ENCODE measurements around the gene PRTG.
"Not testable (repeated sequence)": the region's sequence is repeated elsewhere in the genome, so short reads cannot be mapped to it uniquely, and the experiment has no call there.

The PRTG gene

GRCh38 chr15:55710286-55710685 lies 32.7 kb downstream of the PRTG start:
- Histone ChIP-seq H3K9me3 (ENCODE audit: control insufficient read depth, low read length) (no peaks in the 10 kb centered on the region), H3K4me1 (ENCODE audit: control insufficient read depth, insufficient read depth, low read length) (no peaks in the 10 kb centered on the region), H3K4me3 (ENCODE audit: low read length) (no peak overlapping the region), H3K36me3 (ENCODE audit: control insufficient read depth, insufficient read depth, low read length) (no peaks in the 10 kb centered on the region), H3K9ac (ENCODE audit: low read length) (no peak overlapping the region), H3K27me3 (ENCODE audit: control insufficient read depth, insufficient read depth, low read length) (no peaks in the 10 kb centered on the region)

- Histone ChIP-seq H3K9ac (ENCODE audit: low read length) (no peak overlapping the region), H3K4me3 (ENCODE audit: low read length) (no peak overlapping the region), H3K9me3 (ENCODE audit: control insufficient read depth, low read length) (no peaks in the 10 kb centered on the region), H3K4me1 (ENCODE audit: control insufficient read depth, insufficient read depth, low read length) (no peaks in the 10 kb centered on the region), H3K36me3 (ENCODE audit: control insufficient read depth, insufficient read depth, low read length) (no peaks in the 10 kb centered on the region), H3K27me3 (ENCODE audit: control insufficient read depth, insufficient read depth, low read length) (no peaks in the 10 kb centered on the region)
Measured at GRCh38 chr15:55709458-55709857, 33.5 kb downstream of the PRTG start.

GRCh38 chr15:55708720-55709119 lies 34.2 kb downstream of the PRTG start:
- Histone ChIP-seq H3K9ac (ENCODE audit: low read length) (no peak overlapping the region), H3K4me3 (ENCODE audit: low read length) (no peak overlapping the region), H3K9me3 (ENCODE audit: control insufficient read depth, low read length) (no peaks in the 10 kb centered on the region), H3K36me3 (ENCODE audit: control insufficient read depth, insufficient read depth, low read length) (no peaks in the 10 kb centered on the region), H3K4me1 (ENCODE audit: control insufficient read depth, insufficient read depth, low read length) (no peaks in the 10 kb centered on the region), H3K27me3 (ENCODE audit: control insufficient read depth, insufficient read depth, low read length) (no peaks in the 10 kb centered on the region)

- no peaks in the 10 kb centered on the region for H3K36me3 ChIP-seq (ENCODE audit: control insufficient read depth, insufficient read depth, low read length)
- H3K9ac ChIP-seq (ENCODE audit: low read length): no peak overlapping the region
- H3K27me3 ChIP-seq (ENCODE audit: control insufficient read depth, insufficient read depth, low read length): no peaks in the 10 kb centered on the region
- no peak overlapping the region for H3K4me3 ChIP-seq (ENCODE audit: low read length)
- no peaks in the 10 kb centered on the region for H3K4me1 ChIP-seq (ENCODE audit: control insufficient read depth, insufficient read depth, low read length)
- H3K9me3 ChIP-seq (ENCODE audit: control insufficient read depth, low read length): no peaks in the 10 kb centered on the region
Measured at GRCh38 chr15:55707951-55708350, 35.0 kb downstream of the PRTG start.

GRCh38 chr15:55707518-55707917 lies 35.4 kb downstream of the PRTG start:
- no peaks in the 10 kb centered on the region for H3K36me3 ChIP-seq (ENCODE audit: control insufficient read depth, insufficient read depth, low read length)
- no peak overlapping the region for H3K9ac ChIP-seq (ENCODE audit: low read length)
- H3K9me3 ChIP-seq (ENCODE audit: control insufficient read depth, low read length): no peaks in the 10 kb centered on the region
- H3K4me3 ChIP-seq (ENCODE audit: low read length): no peak overlapping the region
- H3K27me3 ChIP-seq (ENCODE audit: control insufficient read depth, insufficient read depth, low read length): no peaks in the 10 kb centered on the region
- no peaks in the 10 kb centered on the region for H3K4me1 ChIP-seq (ENCODE audit: control insufficient read depth, insufficient read depth, low read length)

- Histone ChIP-seq H3K4me1 (ENCODE audit: control insufficient read depth, insufficient read depth, low read length) (no peaks in the 10 kb centered on the region), H3K36me3 (ENCODE audit: control insufficient read depth, insufficient read depth, low read length) (no peaks in the 10 kb centered on the region), H3K27me3 (ENCODE audit: control insufficient read depth, insufficient read depth, low read length) (no peaks in the 10 kb centered on the region), H3K9me3 (ENCODE audit: control insufficient read depth, low read length) (no peaks in the 10 kb centered on the region), H3K9ac (ENCODE audit: low read length) (no peak overlapping the region), H3K4me3 (ENCODE audit: low read length) (no peak overlapping the region)
Measured at GRCh38 chr15:55703873-55704301, 39.1 kb downstream of the PRTG start.

GRCh38 chr15:55700876-55701275 lies 42.1 kb downstream of the PRTG start:
- no peaks in the 10 kb centered on the region for H3K9me3 ChIP-seq (ENCODE audit: control insufficient read depth, low read length)
- H3K27me3 ChIP-seq (ENCODE audit: control insufficient read depth, insufficient read depth, low read length): no peaks in the 10 kb centered on the region
- H3K4me3 ChIP-seq (ENCODE audit: low read length): no peak overlapping the region
- H3K36me3 ChIP-seq (ENCODE audit: control insufficient read depth, insufficient read depth, low read length): no peaks in the 10 kb centered on the region
- no peaks in the 10 kb centered on the region for H3K4me1 ChIP-seq (ENCODE audit: control insufficient read depth, insufficient read depth, low read length)
- no peak overlapping the region for H3K9ac ChIP-seq (ENCODE audit: low read length)

GRCh38 chr15:55698653-55699052 lies 44.3 kb downstream of the PRTG start:
- Histone ChIP-seq H3K9ac (ENCODE audit: low read length) (no peak overlapping the region), H3K36me3 (ENCODE audit: control insufficient read depth, insufficient read depth, low read length) (no peaks in the 10 kb centered on the region), H3K27me3 (ENCODE audit: control insufficient read depth, insufficient read depth, low read length) (no peaks in the 10 kb centered on the region), H3K4me3 (ENCODE audit: low read length) (no peak overlapping the region), H3K9me3 (ENCODE audit: control insufficient read depth, low read length) (no peaks in the 10 kb centered on the region), H3K4me1 (ENCODE audit: control insufficient read depth, insufficient read depth, low read length) (no peaks in the 10 kb centered on the region)

GRCh38 chr15:55696221-55696620 lies 46.7 kb downstream of the PRTG start:
- Histone ChIP-seq H3K36me3 (ENCODE audit: control insufficient read depth, insufficient read depth, low read length) (no peaks in the 10 kb centered on the region), H3K9ac (ENCODE audit: low read length) (no peak overlapping the region), H3K27me3 (ENCODE audit: control insufficient read depth, insufficient read depth, low read length) (no peaks in the 10 kb centered on the region), H3K4me1 (ENCODE audit: control insufficient read depth, insufficient read depth, low read length) (no peaks in the 10 kb centered on the region), H3K4me3 (ENCODE audit: low read length) (no peak overlapping the region), H3K9me3 (ENCODE audit: control insufficient read depth, low read length) (no peaks in the 10 kb centered on the region)

GRCh38 chr15:55695432-55695831 lies 47.5 kb downstream of the PRTG start:
- no peaks in the 10 kb centered on the region for H3K36me3 ChIP-seq (ENCODE audit: control insufficient read depth, insufficient read depth, low read length)
- H3K27me3 ChIP-seq (ENCODE audit: control insufficient read depth, insufficient read depth, low read length): no peaks in the 10 kb centered on the region
- H3K9me3 ChIP-seq (ENCODE audit: control insufficient read depth, low read length): no peaks in the 10 kb centered on the region
- H3K4me3 ChIP-seq (ENCODE audit: low read length): no peak overlapping the region
- no peaks in the 10 kb centered on the region for H3K4me1 ChIP-seq (ENCODE audit: control insufficient read depth, insufficient read depth, low read length)
- no peak overlapping the region for H3K9ac ChIP-seq (ENCODE audit: low read length)

- Histone ChIP-seq H3K27me3 (ENCODE audit: control insufficient read depth, insufficient read depth, low read length) (no peaks in the 10 kb centered on the region), H3K4me1 (ENCODE audit: control insufficient read depth, insufficient read depth, low read length) (no peaks in the 10 kb centered on the region), H3K36me3 (ENCODE audit: control insufficient read depth, insufficient read depth, low read length) (no peaks in the 10 kb centered on the region), H3K9ac (ENCODE audit: low read length) (no peak overlapping the region), H3K9me3 (ENCODE audit: control insufficient read depth, low read length) (no peaks in the 10 kb centered on the region), H3K4me3 (ENCODE audit: low read length) (no peak overlapping the region)
Measured at GRCh38 chr15:55694652-55695150, 48.3 kb downstream of the PRTG start.

GRCh38 chr15:55693116-55693515 lies 49.8 kb downstream of the PRTG start:
- not testable (repeated sequence) for H3K9me3 ChIP-seq (ENCODE audit: control insufficient read depth, low read length)

GRCh38 chr15:55687792-55688191 lies 55.2 kb downstream of the PRTG start:
- no peak overlapping the region for H3K4me3 ChIP-seq (ENCODE audit: low read length)
- H3K4me1 ChIP-seq (ENCODE audit: control insufficient read depth, insufficient read depth, low read length): peaks cover 4% of the 10 kb centered on the region
- H3K9ac ChIP-seq (ENCODE audit: low read length): no peak overlapping the region
- H3K27me3 ChIP-seq (ENCODE audit: control insufficient read depth, insufficient read depth, low read length): no peaks in the 10 kb centered on the region
- no peaks in the 10 kb centered on the region for H3K36me3 ChIP-seq (ENCODE audit: control insufficient read depth, insufficient read depth, low read length)
- no peaks in the 10 kb centered on the region for H3K9me3 ChIP-seq (ENCODE audit: control insufficient read depth, low read length)

More at GRCh38 chr15:55693116-55693515, 49.8 kb downstream of the PRTG start:
- not testable (repeated sequence) for H3K9ac ChIP-seq (ENCODE audit: low read length); H3K4me3 ChIP-seq (ENCODE audit: low read length); H3K36me3 ChIP-seq (ENCODE audit: control insufficient read depth, insufficient read depth, low read length); H3K4me1 ChIP-seq (ENCODE audit: control insufficient read depth, insufficient read depth, low read length); H3K27me3 ChIP-seq (ENCODE audit: control insufficient read depth, insufficient read depth, low read length)

Data from mucosa of stomach (tissue), 1 donor.